HG03469 (cell line): ENCODE data around the gene GDPD4.

Experiments used
- ATAC-seq: cut with Tn5 transposase; IDR thresholded peaks from one replicate; pipeline ENCODE4 v1.9.1; 2021; ENCODE audit warnings: mild to moderate bottlenecking, moderate library complexity, moderate number of reproducible peaks; ENCODE audit not compliant: unreplicated experiment

GDPD4 gene

GRCh38 chr11:77191823-77192495 lies 109.5 kb downstream of the GDPD4 start:
- no peak for ATAC-seq

- no peak for ATAC-seq
These were observed 110.1 kb downstream of the GDPD4 start for GRCh38 chr11:77191429-77191822.

DNA sequence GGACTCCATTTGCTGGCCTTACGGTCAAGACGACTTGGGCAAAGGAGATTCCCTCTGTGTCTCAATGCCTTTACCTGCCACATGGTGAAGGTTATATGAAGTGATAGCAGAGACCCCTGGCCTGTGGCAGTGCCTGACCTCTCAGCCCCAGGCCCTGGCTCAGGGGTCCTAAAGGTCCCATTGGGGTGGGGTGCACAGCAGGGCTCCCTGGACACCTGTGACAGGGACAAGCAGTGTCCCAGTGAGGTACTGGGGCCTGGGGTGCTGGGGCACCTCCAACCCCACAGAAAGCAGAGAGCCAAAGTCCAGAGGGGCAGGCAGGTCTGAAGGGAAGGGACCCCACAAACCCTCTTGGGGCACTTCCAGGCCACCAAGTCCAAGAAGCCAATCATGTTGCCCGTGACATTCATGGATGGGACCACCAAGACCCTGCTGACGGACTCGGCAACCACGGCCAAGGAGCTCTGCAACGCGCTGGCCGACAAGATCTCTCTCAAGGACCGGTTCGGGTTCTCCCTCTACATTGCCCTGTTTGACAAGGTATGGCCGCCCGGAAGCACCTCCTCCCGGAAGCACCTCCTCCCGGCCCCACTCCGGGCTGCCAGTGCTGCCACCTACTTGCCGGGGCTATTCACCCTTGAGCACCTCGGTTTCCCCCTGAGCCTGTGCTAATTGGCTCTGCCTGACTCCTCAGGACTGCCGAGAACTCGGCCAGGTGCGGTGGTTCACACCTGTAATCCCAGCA lies 111.0 kb downstream of the GDPD4 start:
- ATAC-seq: no peak

DNA sequence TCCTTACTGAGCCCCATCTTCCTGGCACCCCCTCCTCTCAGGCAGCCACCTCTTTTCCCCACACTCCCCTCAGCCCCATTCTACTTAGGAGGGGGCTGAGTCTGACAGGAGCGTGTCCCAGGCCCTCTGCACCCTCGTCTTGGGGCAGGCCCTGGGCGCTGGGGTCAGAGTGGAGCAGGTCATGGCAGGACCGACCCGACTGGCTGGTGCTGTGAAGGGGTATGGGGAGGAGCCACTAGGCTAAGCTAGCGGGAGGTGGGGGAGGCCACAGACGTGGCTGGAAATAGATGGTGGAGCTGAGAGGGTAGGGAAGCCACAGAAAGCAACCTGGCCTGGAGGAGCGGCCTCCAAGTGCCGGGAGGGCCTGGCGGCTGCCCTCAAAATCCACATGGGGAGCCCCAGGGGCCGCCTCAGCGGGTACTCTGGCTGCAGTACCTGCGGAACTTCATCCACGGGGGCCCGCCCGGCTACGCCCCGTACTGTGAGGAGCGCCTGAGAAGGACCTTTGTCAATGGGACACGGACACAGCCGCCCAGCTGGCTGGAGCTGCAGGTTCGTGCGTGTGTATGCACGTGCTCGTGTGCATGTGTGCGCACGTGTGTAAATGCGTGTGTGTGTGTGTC lies 111.8 kb downstream of the GDPD4 start:
- no peak for ATAC-seq

GRCh38 chr11:77188633-77189491 lies 112.6 kb downstream of the GDPD4 start:
- no peak for ATAC-seq

- no peak for ATAC-seq
These were observed 113.5 kb downstream of the GDPD4 start for GRCh38 chr11:77187776-77188632.

GRCh38 chr11:77187111-77187750 lies 114.3 kb downstream of the GDPD4 start:
- no peak for ATAC-seq

DNA sequence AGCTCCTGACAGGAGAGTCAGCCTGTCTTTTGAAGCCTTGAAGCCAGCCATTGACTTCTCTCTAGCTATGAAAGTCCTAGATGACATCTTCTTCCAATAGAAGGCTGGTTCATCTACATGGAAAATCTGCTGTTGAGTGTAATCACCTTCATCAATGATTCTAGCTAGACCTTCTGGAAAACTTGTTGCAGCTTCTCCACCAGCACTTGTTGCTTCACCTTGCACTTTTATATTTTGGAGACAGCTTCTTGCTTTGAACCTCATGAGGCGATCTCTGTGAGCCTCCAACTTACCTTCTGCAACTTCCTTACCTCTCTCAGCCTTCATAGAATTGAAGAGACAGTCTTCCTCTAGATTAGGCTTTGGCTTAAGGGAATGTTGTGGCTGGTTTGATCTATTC lies 115.2 kb downstream of the GDPD4 start:
- no peak for ATAC-seq

GRCh38 chr11:77184136-77184860 lies 117.2 kb downstream of the GDPD4 start:
- ATAC-seq: no peak

DNA sequence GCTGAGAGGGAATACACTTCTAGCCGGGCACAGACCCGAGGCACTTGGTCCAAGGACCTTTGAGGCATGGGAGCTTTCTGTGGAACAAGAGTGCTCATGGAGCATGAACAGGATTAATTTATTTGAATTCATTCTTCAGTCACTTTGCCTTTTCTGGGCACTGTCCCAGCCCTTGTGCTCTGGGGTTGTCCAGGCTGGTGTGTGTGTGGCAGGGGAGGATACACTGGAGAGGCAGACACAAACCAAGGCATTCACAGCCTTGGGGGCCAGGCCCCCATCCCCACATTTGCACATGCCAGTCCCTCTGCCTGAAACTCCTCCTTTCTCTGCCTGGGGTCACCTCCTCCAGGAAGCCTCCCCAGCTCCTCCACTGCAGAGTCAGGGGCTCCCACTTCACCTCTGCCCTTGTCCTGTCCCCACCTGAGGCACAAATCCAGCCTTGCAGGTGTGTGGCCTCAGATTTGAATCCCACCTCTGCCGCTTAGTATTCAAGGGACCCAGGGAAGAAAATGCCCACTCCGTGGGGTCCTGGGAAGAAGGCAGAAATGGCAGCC lies 118.0 kb downstream of the GDPD4 start:
- ATAC-seq: no peak

DNA sequence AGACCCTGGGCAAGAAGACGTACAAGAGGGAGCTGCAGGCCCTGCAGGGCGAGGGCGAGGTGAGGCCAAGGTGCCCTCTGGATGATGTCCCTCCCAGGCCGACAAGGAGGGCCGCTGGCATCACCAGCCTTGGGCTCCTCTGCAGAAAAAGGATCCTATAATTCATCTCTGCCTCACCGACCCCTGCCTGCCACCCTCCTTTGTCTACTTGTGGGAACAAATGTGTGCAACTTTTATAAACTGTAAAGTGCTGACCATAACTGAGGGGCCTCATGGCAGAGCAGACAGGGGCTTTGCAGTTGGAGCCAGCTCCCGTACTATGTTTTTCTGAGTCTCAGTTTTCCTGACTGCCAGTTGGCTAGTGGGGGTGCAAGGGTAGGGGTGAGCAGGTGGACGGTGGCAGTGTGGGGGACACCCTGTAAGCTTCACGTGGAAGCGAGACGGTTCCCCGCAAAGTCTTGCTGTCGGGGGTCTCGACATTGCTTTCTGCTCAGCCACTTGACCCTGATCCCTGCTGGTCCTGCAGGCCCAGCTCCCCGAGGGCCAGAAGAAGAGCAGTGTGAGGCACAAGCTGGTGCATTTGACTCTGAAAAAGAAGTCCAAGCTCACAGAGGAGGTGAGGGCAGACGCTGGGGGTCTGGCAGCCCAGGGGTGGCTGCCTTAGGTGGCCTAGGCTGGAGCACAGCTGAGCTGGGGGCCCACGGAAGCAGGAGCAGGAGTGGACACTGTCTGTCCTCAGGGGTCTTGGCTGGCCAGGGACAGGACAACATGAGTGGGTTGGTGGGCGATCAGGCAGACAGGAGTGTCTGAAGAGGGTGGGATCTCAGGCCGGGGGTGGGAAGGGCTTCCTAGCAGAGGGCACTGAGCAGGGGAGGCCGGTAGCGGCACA lies 118.7 kb downstream of the GDPD4 start:
- no peak for ATAC-seq

DNA sequence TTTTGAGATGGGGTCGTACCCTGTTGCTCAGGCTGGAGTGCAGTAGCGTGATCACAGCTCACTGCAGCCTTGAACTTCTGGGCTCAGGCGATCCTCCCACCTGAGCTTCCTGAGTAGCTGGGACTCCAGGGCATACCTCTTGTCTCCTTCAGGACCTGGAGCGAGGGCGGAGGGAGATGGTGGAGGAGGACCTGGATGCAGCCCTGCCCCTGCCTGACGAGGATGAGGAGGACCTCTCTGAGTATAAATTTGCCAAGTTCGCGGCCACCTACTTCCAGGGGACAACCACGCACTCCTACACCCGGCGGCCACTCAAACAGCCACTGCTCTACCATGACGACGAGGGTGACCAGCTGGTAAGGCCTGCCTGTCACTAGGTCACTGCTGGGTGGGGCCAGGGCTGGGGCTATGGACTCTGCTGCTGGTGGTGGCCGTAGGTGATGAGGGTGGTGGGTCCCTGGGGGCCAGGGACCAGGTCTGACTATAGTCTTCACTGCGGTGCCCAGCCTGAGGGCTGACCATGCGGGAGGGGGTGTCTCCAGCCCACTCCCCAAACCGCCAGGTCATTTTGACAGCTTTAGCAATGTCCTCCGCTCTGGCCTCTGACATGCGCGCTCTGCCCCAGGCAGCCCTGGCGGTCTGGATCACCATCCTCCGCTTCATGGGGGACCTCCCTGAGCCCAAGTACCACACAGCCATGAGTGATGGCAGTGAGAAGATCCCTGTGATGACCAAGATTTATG lies 119.5 kb downstream of the GDPD4 start:
- ATAC-seq: no peak

GRCh38 chr11:77181226-77181625 lies 120.3 kb downstream of the GDPD4 start:
- no peak for ATAC-seq

DNA sequence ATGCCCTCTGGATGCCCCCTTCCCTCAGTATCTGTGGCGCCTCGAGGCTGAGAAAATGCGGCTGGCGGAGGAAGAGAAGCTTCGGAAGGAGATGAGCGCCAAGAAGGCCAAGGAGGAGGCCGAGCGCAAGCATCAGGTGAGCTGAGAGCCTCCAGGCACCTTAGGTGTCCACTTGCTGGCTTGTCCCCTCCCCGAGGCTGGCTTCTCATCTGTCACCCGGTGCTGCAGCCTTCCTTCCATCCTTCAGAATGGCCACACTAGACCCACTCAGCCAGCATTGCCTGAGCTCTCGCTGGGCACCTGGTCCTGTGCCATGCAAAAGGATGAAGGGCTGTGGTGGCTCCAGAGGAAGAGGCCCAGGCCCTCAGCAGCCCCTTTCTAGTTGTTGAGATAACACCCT lies 121.1 kb downstream of the GDPD4 start:
- no peak for ATAC-seq

DNA sequence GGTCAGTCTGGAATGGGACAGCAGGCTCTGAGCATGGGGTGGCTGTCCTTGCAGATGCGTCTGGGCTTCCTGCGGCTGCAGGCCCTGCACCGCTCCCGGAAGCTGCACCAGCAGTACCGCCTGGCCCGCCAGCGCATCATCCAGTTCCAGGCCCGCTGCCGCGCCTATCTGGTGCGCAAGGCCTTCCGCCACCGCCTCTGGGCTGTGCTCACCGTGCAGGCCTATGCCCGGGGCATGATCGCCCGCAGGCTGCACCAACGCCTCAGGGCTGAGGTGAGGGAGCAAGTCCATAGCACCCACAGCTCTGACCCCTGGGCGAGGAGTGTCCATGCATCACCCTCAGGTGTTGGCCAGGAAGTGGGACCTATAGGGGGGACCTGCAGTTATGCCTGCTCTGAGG lies 121.8 kb downstream of the GDPD4 start:
- ATAC-seq: no peak

GRCh38 chr11:77179048-77179447 lies 122.4 kb downstream of the GDPD4 start:
- ATAC-seq: no peak

- no peak for ATAC-seq
These were observed 123.3 kb downstream of the GDPD4 start for GRCh38 chr11:77178150-77178549.
